DOHH2 (cell line): Measurements from ENCODE around the gene C1QTNF1.

Source experiments
- EZH2phosphoT487 ChIP-seq: fragments of 200-600 bp; sonication (generic); IDR thresholded peaks from 2 replicates; pipeline ENCODE4 v1.6.1; 2017; ENCODE audit warnings: borderline replicate concordance, mild to moderate bottlenecking, antibody characterized with exemption, low read length, moderate library complexity, mixed read lengths
- TF ChIP-seq, protein P1 (sequence below): fragments of 200-600 bp; sonication (generic); IDR thresholded peaks from one replicate; pipeline ENCODE4 v1.5.1; 2014; ENCODE audit warnings: antibody characterized with exemption, mild to moderate bottlenecking, low read depth, low read length; ENCODE audit not compliant: poor library complexity, severe bottlenecking

DNA sequence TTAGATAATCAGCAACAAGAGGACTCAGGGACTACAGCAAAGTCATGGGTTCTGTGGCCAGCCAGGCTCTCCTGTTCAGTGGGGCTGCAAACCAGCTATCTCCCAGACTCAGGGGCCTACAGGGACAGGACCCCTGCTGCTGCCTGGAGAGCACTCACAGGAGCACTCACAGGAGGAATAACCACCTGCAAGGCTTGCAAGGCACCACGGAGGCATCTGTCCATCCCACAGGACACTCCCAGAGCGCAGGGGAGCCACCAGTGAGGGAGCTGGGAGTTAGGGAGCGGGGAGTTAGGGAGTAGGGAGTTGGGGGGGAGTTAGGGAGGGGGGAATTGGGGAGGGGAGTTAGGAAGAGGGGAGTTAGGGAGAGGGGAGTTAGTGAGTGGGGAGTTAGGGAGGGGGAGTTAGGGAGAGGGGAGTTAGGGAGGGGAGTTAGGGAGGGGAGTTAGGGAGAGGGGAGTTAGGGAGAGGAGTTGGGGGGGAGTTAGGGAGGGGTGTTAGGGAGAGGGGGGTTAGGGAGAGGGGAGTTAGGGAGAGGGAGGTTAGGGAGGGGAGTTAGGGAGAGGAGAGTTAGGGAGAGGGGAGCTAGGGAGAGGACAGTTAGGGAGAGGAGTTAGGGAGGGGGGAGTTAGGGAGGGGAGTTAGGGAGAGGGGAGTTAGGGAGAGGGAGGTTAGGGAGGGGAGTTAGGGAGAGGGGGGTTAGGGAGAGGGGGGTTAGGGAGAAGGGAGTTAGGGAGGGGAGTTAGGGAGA lies 20.1 kb upstream of the C1QTNF1 start:
- TF ChIP-seq, protein P1, sequence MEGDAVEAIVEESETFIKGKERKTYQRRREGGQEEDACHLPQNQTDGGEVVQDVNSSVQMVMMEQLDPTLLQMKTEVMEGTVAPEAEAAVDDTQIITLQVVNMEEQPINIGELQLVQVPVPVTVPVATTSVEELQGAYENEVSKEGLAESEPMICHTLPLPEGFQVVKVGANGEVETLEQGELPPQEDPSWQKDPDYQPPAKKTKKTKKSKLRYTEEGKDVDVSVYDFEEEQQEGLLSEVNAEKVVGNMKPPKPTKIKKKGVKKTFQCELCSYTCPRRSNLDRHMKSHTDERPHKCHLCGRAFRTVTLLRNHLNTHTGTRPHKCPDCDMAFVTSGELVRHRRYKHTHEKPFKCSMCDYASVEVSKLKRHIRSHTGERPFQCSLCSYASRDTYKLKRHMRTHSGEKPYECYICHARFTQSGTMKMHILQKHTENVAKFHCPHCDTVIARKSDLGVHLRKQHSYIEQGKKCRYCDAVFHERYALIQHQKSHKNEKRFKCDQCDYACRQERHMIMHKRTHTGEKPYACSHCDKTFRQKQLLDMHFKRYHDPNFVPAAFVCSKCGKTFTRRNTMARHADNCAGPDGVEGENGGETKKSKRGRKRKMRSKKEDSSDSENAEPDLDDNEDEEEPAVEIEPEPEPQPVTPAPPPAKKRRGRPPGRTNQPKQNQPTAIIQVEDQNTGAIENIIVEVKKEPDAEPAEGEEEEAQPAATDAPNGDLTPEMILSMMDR: no peak
- no peak for TF ChIP-seq EZH2phosphoT487
